Measurements from ENCODE around the gene KRT26. TPM values are rescaled to one million over a fixed set of nuclear protein-coding genes. Genes with fewer than 3 reads are reported as not detected.
A peak's percentile ranks its signal among the peaks of the same experiment; 100 is the strongest.

Gene KRT26
- total RNA-seq, 1 experiment from 2014 or later, result not detected

GRCh38 chr17:40806131-40806530 is 34.1 kb upstream of the KRT26 start:
- Mint-ChIP-seq H3K27ac (no peak overlapping the region), H3K9me3 (no peaks in the 10 kb centered on the region), H3K4me3 (no peak overlapping the region), H3K4me1 (peaks cover 4% of the 10 kb centered on the region), H3K27me3 (ENCODE audit: low read depth) (peaks cover 57% of the 10 kb centered on the region), H3K36me3 (no peaks in the 10 kb centered on the region)
- POLR2A ChIA-PET, result no interaction called here
- DNase-seq (ENCODE audit: low spot score) (no peak), ATAC-seq (no peak)
- CTCF ChIA-PET, result interaction anchor here (0.5 to 1.2 kb wide), 4 partner anchors 13 to 1180 kb away, joined by 3 to 6 read pairs (median 4); no protein-coding TSS in a partner anchor
- TF ChIP-seq ZNF219 (CRISPR knock-in tag; IDR thresholded peaks at IDR 0.05; ENCODE audit: borderline replicate concordance), result no peak
- no peak for TF ChIP-seq PRRX2 (CRISPR knock-in tag; IDR thresholded peaks at IDR 0.05)
- no peak for TF ChIP-seq SP1 (CRISPR knock-in tag; conservative IDR thresholded peaks at IDR 0.05)
- TF ChIP-seq FOXP4 (CRISPR knock-in tag; IDR thresholded peaks at IDR 0.05), result no peak
- TF ChIP-seq ZNF232 (CRISPR knock-in tag; IDR thresholded peaks at IDR 0.05), result no peak
- no peak for TF ChIP-seq CBFB (CRISPR knock-in tag; IDR thresholded peaks at IDR 0.05; ENCODE audit: low read depth)
- TF ChIP-seq SOX15 (CRISPR knock-in tag; IDR thresholded peaks at IDR 0.05), result no peak
- no peak for TF ChIP-seq MYBL2 (CRISPR knock-in tag; IDR thresholded peaks at IDR 0.05)
- TF ChIP-seq MXD4 (CRISPR knock-in tag; IDR thresholded peaks at IDR 0.05; ENCODE audit: borderline replicate concordance), result no peak
- no peak for TF ChIP-seq RORB (CRISPR knock-in tag; IDR thresholded peaks at IDR 0.05)
- TF ChIP-seq HMGA2 (CRISPR knock-in tag; IDR thresholded peaks at IDR 0.05), result no peak

- Mint-ChIP-seq H3K27ac (no peak overlapping the region), H3K9me3 (no peaks in the 10 kb centered on the region), H3K36me3 (no peaks in the 10 kb centered on the region), H3K4me1 (peaks cover 4% of the 10 kb centered on the region), H3K4me3 (no peak overlapping the region), H3K27me3 (ENCODE audit: low read depth) (peaks cover 40% of the 10 kb centered on the region)
- DNase-seq (ENCODE audit: low spot score) (peak; percentile 87), ATAC-seq (peak; percentile 95)
- 0 out of 2 replicates have a peak, but pooled peaks have one; percentile 23 for TF ChIP-seq SP1 (CRISPR knock-in tag; conservative IDR thresholded peaks at IDR 0.05)
- 0 out of 2 replicates have a peak, but pooled peaks have one; percentile 33 for TF ChIP-seq GABPB1 (CRISPR knock-in tag; IDR thresholded peaks at IDR 0.05)
- TF ChIP-seq CTCF (IDR thresholded peaks at IDR 0.05), result peak; percentile 78
- no peak for TF ChIP-seq JUN (CRISPR knock-in tag; IDR thresholded peaks at IDR 0.05)
- ChIA-PET CTCF (interaction anchor here (0.6 to 1.0 kb wide), 11 partner anchors 9 to 859 kb away, joined by 3 to 6 read pairs (median 4); no protein-coding TSS in a partner anchor), POLR2A (no interaction called here)
These were observed 31.6 kb upstream of the KRT26 start for GRCh38 chr17:40803617-40804082.

- no peaks in the 10 kb centered on the region for H3K9me3 Mint-ChIP-seq
- ChIA-PET CTCF (no interaction called here), POLR2A (no interaction called here)
- no peak overlapping the region for H3K27ac Mint-ChIP-seq
- ATAC-seq (no peak), DNase-seq (ENCODE audit: low spot score) (no peak)
- H3K36me3 Mint-ChIP-seq, result no peaks in the 10 kb centered on the region
- H3K4me3 Mint-ChIP-seq, result no peak overlapping the region
- peaks cover 19% of the 10 kb centered on the region for H3K27me3 Mint-ChIP-seq (ENCODE audit: low read depth)
- peaks cover 4% of the 10 kb centered on the region for H3K4me1 Mint-ChIP-seq
- TF ChIP-seq ZNF317 (CRISPR knock-in tag; IDR thresholded peaks at IDR 0.05; ENCODE audit: borderline replicate concordance, low read depth) (no peak), TP53 (CRISPR knock-in tag; IDR thresholded peaks at IDR 0.05) (no peak), ATF1 (CRISPR knock-in tag; IDR thresholded peaks at IDR 0.05) (no peak), NFYB (CRISPR knock-in tag; conservative IDR thresholded peaks at IDR 0.05; ENCODE audit: low read depth) (no peak), ESRRA (CRISPR knock-in tag; IDR thresholded peaks at IDR 0.05; ENCODE audit: borderline replicate concordance) (no peak), CTCF (IDR thresholded peaks at IDR 0.05) (no peak), ZNF423 (CRISPR knock-in tag; IDR thresholded peaks at IDR 0.05) (no peak), CREB1 (CRISPR knock-in tag; IDR thresholded peaks at IDR 0.05) (no peak), HMGA2 (CRISPR knock-in tag; IDR thresholded peaks at IDR 0.05) (no peak), ZNF281 (CRISPR knock-in tag; IDR thresholded peaks at IDR 0.05) (no peak), SP1 (CRISPR knock-in tag; conservative IDR thresholded peaks at IDR 0.05) (no peak), E2F1 (CRISPR knock-in tag; IDR thresholded peaks at IDR 0.05) (no peak), TEAD1 (CRISPR knock-in tag; IDR thresholded peaks at IDR 0.05) (no peak)
These were observed 29.2 kb upstream of the KRT26 start for GRCh38 chr17:40801157-40801556.
